Measurements from ENCODE around the gene CDC45.

- no peak for TF ChIP-seq GATA2 (IDR thresholded peaks at IDR 0.05; ENCODE audit: low read depth, low read length)
- TF ChIP-seq GATA3 (IDR thresholded peaks at IDR 0.05; ENCODE audit: low read depth, low read length): no peak
Observed at GRCh38 chr22:19431649-19432132, 48.0 kb upstream of the CDC45 start, which contains the start of gene HIRA.

All from SH-SY5Y (cell line).